Iris pigment epithelial cell (primary cell): Measurements from ENCODE around the gene CASTOR2.
A peak's percentile ranks its signal among the peaks of the same experiment; 100 is the strongest.
"Not testable (repeated sequence)": the region's sequence is repeated elsewhere in the genome, so short reads cannot be mapped to it uniquely, and the experiment has no call there.

Experiments used
- DNase-seq: peaks from one replicate; pipeline ENCODE4 v3.0.0-alpha.2; 2011; ENCODE audit warnings: low read depth

Gene CASTOR2

DNA sequence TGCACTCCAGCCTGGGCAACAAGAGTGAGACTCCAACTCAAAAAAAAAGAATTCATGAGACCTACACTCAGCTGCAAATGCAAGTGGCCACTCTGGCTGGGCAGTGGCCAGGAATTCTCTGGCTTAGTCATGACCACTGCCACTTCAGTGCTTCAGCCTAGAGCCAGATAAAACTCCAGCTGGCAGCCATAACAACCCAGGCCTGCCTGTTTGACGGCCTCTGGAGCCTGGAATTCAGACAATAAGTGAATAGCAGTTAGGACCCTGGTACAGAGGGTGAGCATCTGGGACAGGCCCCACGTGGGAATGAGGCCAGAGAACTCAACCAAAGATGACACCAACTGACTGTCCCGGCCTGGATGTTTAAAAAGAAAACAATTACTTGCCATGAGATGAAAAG, 90.2 kb downstream of the CASTOR2 start:
- DNase-seq, result peak; percentile 88

DNA sequence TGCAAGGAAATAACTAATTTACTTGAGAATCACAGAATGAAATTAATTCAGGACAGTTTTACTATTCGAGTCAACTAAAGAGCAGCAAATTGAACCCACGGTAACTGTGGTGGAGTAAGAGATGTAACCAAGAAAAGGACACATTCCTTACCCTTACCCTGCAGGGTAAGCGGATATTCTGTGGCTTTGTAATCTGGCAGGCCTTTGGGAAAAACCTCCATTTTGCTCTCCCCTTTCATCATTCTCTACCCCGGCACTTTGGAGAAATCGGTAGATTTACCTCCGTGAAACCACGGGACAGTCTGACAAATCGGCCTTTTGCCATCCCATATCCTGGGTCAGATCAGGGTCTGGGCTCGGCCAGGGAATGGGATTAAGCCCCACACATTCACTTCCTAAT, 90.7 kb downstream of the CASTOR2 start:
- no peak for DNase-seq

DNA sequence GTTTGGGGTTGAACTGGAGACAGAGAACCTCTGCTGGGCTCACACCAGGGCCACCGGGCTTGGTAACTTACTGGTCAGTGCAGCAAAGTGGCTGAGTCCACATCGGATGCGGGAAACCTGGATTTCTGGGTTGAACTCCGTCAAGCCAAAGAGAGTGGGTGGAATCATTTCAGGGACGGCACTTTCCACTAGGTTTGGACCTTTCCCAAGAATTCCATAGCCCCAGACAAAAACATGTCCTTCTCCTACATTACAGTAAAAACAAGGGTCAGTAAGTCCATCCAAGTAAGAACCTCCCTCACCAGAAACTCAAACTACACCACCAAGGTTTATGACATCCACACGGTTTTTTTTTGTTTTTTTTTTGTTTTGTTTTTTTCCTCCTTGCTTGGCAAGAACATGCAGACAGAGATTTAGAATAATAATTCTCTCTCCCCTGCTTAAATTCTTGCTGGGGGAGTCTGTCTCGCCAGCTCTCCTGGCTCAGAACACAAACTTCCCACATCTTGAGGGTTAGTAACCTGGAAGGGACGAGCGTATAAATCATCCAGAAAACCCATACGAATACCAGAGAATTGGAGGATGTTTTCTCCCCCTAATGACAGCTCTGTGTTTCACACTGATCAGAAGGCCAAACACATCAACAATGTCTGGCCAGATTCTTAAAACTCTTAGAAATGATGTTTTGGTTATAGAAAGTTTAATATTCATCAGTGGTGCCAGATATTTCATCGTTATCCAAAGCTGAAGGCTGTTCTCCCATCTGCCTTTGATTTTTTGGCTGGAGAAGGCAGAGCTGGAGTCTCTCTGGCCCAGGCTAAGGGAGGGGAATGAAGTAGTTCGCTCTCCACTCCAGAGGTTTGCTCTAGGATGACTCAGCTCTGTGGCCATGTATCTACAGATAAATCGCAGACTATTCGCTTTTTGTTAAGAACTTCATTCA, 91.6 kb downstream of the CASTOR2 start:
- peak; percentile 83 for DNase-seq

DNA sequence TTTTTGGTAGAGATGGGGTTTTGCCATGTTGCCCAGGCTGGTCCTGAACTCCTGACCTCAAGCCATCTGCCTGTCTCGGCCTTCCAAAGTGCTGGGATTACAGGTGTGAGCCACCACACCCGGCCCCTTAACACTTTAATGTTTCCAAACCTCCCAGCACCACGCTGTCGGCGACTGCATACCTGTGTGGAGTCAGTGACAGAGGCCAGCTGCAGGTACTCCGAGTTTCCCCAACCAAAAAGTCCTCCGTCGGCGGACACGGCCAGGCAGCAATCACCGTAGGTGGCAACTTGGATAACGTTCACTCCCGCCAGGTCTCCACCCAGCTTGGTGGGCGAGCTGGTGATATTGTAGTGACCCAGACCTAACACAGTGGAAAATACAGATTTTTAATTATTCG, 93.9 kb downstream of the CASTOR2 start:
- no peak for DNase-seq

DNA sequence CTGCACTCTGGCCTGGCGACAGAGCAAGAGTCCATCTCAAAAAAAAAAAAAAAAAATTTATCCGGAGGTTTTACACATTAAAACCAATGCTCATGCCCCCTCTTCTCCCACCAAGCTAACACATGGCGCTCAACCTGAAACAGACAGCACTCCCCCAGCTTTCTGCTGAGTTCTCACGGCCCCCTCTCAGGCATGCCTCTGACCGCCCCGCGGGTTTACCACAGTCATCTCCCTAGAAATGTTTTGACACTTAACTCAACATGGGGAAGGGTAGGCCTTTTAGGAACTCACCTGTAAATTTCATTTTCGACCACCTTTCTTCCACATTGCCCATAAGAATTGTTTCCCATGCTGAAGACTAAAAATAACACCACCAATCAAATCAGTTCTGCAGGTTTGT, 99.8 kb downstream of the CASTOR2 start:
- DNase-seq, result no peak

DNA sequence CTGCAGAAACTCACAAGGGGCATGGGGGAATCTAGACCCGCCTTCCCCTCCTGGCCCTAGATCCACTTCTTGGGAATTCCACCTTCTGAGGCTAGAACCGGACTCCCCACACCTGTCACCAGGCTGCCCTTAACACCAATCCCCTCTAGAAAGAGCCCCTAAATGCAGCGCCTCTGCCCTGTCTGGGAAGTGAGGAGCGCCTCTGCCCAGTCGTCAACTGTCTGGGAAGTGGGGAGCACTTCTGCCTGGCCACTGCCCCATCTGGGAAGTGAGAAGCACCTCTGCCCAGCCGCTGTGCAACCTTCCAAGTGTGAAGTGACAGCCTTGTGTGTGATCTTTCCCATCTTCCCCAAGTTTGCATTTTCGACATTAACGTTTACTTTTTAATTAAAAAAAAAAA, 100.3 kb downstream of the CASTOR2 start:
- no peak for DNase-seq

DNA sequence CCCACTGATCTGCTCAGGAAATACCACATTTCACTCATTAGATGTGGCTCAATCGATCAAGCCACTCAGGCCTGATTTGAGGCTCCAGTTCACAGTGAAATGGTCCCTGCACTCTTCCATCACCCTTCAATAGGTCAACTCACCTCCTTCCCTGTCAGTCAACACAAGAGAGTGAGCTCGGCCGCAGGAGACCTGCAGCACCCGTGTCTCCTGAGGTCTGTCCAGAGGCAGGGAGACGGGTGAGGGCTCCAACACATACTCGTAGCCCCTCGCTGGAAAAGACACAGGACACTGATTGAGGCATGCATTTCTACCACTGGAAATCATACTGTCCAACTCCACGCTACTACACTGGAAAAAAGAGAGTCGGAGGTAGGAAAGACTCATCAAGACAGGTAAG, 102.0 kb downstream of the CASTOR2 start:
- no peak for DNase-seq

DNA sequence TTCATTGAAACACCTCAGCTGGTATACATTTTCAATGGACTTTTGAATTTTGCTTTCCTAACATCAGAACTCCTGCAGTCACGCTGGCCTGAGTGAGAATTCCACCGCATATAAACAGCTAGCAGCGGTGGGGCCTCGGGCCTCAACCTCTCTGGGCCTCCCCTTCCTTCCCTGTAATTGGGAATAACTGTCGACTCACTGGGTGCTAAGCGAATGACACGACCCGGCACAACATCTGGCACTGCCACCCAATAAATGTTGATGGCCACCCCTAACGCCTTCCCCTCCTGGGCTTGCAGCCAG, 108.4 kb downstream of the CASTOR2 start:
- no peak for DNase-seq

DNA sequence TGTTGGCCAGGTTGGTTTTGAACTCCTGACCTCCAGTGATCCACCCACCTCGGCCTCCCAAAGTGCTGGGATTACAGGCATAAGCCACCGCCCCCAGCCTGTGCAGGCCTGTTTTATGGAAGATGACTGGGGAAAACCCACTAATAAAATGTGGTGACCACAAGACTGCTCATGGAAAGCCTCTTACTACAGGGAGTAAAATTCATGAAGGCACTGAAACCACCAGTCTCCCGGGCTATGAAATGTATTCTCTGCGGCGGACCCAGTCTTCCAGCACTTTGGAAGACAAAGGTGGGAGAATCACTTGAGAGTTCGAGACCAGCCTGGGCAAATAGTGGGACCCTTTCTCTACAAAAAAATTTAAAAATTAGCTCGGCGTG, 109.7 kb downstream of the CASTOR2 start:
- not testable (repeated sequence) for DNase-seq
